Activated T-cell treated with anti-CD3 and anti-CD28 coated beads, Interleukin-2, amount 50 U/mL, for 24 hours (primary cell): ENCODE data around the gene DPH1.

ENCODE experiments used
- DNase-seq: peaks from one replicate; pipeline ENCODE4 v3.0.0-alpha.2; 2020
- H3K27ac Mint-ChIP-seq: 2 replicates; pipeline ENCODE4 v1.8.0; 2020; ENCODE audit warnings: mild to moderate bottlenecking, mixed read lengths
- H3K27me3 Mint-ChIP-seq: 2 replicates; pipeline ENCODE4 v1.8.0; 2020; ENCODE audit warnings: mixed read lengths
- H3K36me3 Mint-ChIP-seq: 2 replicates; pipeline ENCODE4 v1.8.0; 2020; ENCODE audit warnings: low read depth, mixed read lengths
- H3K4me1 Mint-ChIP-seq: 2 replicates; pipeline ENCODE4 v1.8.0; 2020; ENCODE audit warnings: low read depth, mixed read lengths
- H3K4me3 Mint-ChIP-seq: 2 replicates; pipeline ENCODE4 v1.8.0; 2020; ENCODE audit warnings: mild to moderate bottlenecking, moderate library complexity, mixed read lengths
- H3K9me3 Mint-ChIP-seq: 2 replicates; pipeline ENCODE4 v1.8.0; 2020; ENCODE audit warnings: mixed read lengths

Gene DPH1

GRCh38 chr17:2030779-2031163, 818 bp downstream of the DPH1 start:
- Mint-ChIP-seq H3K27me3 (peaks cover 24% of the 10 kb centered on the region), H3K4me1 (peaks cover 30% of the 10 kb centered on the region), H3K27ac (peak overlapping the region; percentile 93), H3K36me3 (peaks cover 18% of the 10 kb centered on the region), H3K9me3 (no peaks in the 10 kb centered on the region), H3K4me3 (peak overlapping the region; percentile 97)
- no peak for DNase-seq

GRCh38 chr17:2033153-2033552, 3.2 kb downstream of the DPH1 start:
- Mint-ChIP-seq H3K4me1 (peaks cover 21% of the 10 kb centered on the region), H3K4me3 (no peak overlapping the region), H3K27me3 (peaks cover 3% of the 10 kb centered on the region), H3K9me3 (no peaks in the 10 kb centered on the region), H3K36me3 (peaks cover 40% of the 10 kb centered on the region), H3K27ac (no peak overlapping the region)
- DNase-seq, result no peak

- Mint-ChIP-seq H3K36me3 (peaks cover 47% of the 10 kb centered on the region), H3K9me3 (no peaks in the 10 kb centered on the region), H3K27me3 (no peaks in the 10 kb centered on the region), H3K4me1 (peaks cover 21% of the 10 kb centered on the region), H3K4me3 (no peak overlapping the region), H3K27ac (no peak overlapping the region)
- DNase-seq, result no peak
These were observed 4.2 kb downstream of the DPH1 start for GRCh38 chr17:2034157-2034556.

GRCh38 chr17:2034806-2035540, 5.0 kb downstream of the DPH1 start:
- H3K4me3 Mint-ChIP-seq, result no peak overlapping the region
- no peak for DNase-seq
- H3K36me3 Mint-ChIP-seq, result peaks cover 53% of the 10 kb centered on the region
- H3K9me3 Mint-ChIP-seq, result no peaks in the 10 kb centered on the region
- peaks cover 21% of the 10 kb centered on the region for H3K4me1 Mint-ChIP-seq
- H3K27ac Mint-ChIP-seq, result no peak overlapping the region
- H3K27me3 Mint-ChIP-seq, result no peaks in the 10 kb centered on the region

- no peaks in the 10 kb centered on the region for H3K9me3 Mint-ChIP-seq
- H3K27ac Mint-ChIP-seq, result no peak overlapping the region
- peaks cover 22% of the 10 kb centered on the region for H3K4me1 Mint-ChIP-seq
- no peaks in the 10 kb centered on the region for H3K27me3 Mint-ChIP-seq
- H3K4me3 Mint-ChIP-seq, result no peak overlapping the region
- H3K36me3 Mint-ChIP-seq, result peaks cover 52% of the 10 kb centered on the region
- DNase-seq, result no peak
These were observed 5.9 kb downstream of the DPH1 start for GRCh38 chr17:2035541-2036488.

GRCh38 chr17:2037155-2037554, 7.2 kb downstream of the DPH1 start:
- Mint-ChIP-seq H3K27ac (no peak overlapping the region), H3K4me1 (peaks cover 16% of the 10 kb centered on the region), H3K36me3 (peaks cover 56% of the 10 kb centered on the region), H3K4me3 (no peak overlapping the region), H3K9me3 (no peaks in the 10 kb centered on the region), H3K27me3 (no peaks in the 10 kb centered on the region)
- no peak for DNase-seq

GRCh38 chr17:2040219-2040827, 10.4 kb downstream of the DPH1 start:
- Mint-ChIP-seq H3K4me3 (no peak overlapping the region), H3K27ac (peak overlapping the region; percentile 22), H3K36me3 (peaks cover 76% of the 10 kb centered on the region), H3K27me3 (no peaks in the 10 kb centered on the region), H3K4me1 (peaks cover 27% of the 10 kb centered on the region), H3K9me3 (no peaks in the 10 kb centered on the region)
- no peak for DNase-seq

GRCh38 chr17:2040942-2041560, 11.1 kb downstream of the DPH1 start:
- no peak overlapping the region for H3K27ac Mint-ChIP-seq
- H3K27me3 Mint-ChIP-seq, result no peaks in the 10 kb centered on the region
- peak overlapping the region; percentile 88 for H3K4me3 Mint-ChIP-seq
- no peaks in the 10 kb centered on the region for H3K9me3 Mint-ChIP-seq
- DNase-seq, result no peak
- H3K4me1 Mint-ChIP-seq, result peaks cover 27% of the 10 kb centered on the region
- H3K36me3 Mint-ChIP-seq, result peaks cover 72% of the 10 kb centered on the region

- H3K36me3 Mint-ChIP-seq, result peaks cover 65% of the 10 kb centered on the region
- H3K9me3 Mint-ChIP-seq, result no peaks in the 10 kb centered on the region
- peak within 1 kb of the TSS; percentile 96 for H3K27ac Mint-ChIP-seq
- peak; percentile 98 for DNase-seq
- peaks cover 27% of the 10 kb centered on the region for H3K4me1 Mint-ChIP-seq
- no peaks in the 10 kb centered on the region for H3K27me3 Mint-ChIP-seq
- H3K4me3 Mint-ChIP-seq, result peak within 1 kb of the TSS; percentile 88
These were observed 11.8 kb downstream of the DPH1 start, which contains the start of gene OVCA2 for GRCh38 chr17:2041561-2042389. TSS of gene OVCA2 (plus strand) at chr17:2042022. CDS start at chr17:2042048, 26 bp downstream.

DNA sequence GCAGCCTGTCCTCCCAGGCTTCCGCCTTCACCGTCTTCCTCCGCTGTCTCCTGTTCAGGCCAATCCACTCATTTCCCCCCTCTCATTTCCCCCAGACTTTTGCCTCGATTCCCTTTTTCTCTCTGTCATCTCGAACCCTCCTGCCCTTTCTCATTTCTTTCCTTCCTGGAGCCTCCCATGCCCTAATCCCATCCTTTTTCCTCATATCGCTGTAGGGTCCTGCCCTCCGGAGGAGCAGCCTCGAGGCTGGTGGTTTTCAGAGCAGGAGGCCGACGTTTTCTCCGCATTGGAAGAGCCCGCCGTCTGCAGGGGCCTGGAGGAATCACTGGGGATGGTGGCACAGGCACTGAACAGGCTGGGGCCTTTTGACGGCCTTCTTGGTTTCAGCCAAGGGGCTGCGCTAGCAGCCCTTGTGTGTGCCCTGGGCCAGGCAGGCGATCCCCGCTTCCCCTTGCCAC, 12.5 kb downstream of the DPH1 start:
- Mint-ChIP-seq H3K9me3 (no peaks in the 10 kb centered on the region), H3K36me3 (peaks cover 59% of the 10 kb centered on the region), H3K27me3 (no peaks in the 10 kb centered on the region), H3K27ac (peak overlapping the region; percentile 96), H3K4me1 (peaks cover 27% of the 10 kb centered on the region), H3K4me3 (peak overlapping the region; percentile 88)
- DNase-seq, result no peak

DNA sequence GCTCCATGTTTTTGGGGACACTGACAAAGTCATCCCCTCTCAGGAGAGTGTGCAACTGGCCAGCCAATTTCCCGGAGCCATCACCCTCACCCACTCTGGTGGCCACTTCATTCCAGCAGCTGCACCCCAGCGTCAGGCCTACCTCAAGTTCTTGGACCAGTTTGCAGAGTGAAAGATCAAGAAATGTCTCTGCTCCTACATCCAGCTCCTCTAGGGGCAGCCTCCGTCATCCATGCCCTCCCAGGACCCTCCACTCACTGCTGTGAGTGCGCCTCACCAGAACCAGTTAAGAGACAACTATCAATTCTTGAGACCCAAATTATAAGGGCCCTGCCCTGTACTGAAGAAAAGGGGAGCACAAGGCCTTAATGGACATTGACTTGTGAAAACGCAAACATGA, 13.0 kb downstream of the DPH1 start:
- H3K27me3 Mint-ChIP-seq, result no peaks in the 10 kb centered on the region
- peak overlapping the region; percentile 96 for H3K27ac Mint-ChIP-seq
- peaks cover 54% of the 10 kb centered on the region for H3K36me3 Mint-ChIP-seq
- H3K9me3 Mint-ChIP-seq, result no peaks in the 10 kb centered on the region
- DNase-seq, result no peak
- peaks cover 27% of the 10 kb centered on the region for H3K4me1 Mint-ChIP-seq
- peak overlapping the region; percentile 88 for H3K4me3 Mint-ChIP-seq

DNA sequence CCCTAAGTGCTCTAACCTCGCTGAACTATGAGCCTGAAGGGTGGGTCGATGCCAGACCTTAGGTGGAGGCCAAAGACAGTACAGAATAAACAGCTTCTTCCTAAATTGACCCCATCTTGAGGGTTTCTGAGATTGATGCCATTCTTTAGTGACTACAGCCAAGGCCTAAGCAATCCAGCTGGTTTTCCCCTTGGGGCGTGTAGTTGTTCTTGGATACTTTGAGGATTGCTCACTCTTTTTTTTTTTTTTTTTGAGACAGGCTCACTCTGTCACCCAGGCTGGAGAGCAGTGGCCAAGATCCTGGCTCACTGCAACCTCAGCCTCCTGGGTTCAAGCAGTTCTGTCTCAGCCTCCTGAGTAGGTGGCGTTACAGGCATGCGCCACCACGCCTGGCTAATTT, 13.8 kb downstream of the DPH1 start:
- peaks cover 3% of the 10 kb centered on the region for H3K27me3 Mint-ChIP-seq
- no peak for DNase-seq
- peak overlapping the region; percentile 96 for H3K27ac Mint-ChIP-seq
- peaks cover 46% of the 10 kb centered on the region for H3K36me3 Mint-ChIP-seq
- H3K9me3 Mint-ChIP-seq, result no peaks in the 10 kb centered on the region
- H3K4me1 Mint-ChIP-seq, result peaks cover 30% of the 10 kb centered on the region
- peak overlapping the region; percentile 88 for H3K4me3 Mint-ChIP-seq

DNA sequence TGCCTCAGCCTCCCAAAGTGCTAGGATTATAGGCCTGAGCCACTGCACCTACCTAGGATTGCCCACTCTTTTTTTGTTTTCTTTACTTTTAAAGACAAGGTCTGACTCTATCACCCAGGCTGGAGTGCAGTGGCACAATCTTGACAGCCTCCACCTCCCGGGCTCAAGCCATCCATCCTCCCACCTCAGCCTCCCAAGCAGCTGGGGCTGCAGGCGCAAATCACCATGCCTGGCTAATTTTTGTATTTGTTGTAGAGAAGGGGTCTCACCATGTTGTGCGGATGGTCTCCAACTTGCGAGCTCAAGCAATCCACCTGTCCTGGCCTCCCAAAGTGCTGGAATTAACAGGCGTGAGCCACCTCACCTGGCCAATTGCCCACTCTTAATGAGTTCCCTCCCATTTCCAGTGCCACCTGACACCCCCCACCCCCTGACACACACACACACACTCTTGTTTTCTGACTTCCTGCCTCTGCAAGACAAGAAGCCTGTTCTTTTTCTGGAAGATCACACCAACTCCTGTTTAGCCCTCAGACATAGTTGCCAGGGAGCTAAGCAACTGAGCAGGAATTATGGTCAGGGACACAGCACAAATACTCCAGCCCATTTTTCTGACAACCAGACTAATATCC, 14.4 kb downstream of the DPH1 start:
- Mint-ChIP-seq H3K27me3 (peaks cover 3% of the 10 kb centered on the region), H3K9me3 (no peaks in the 10 kb centered on the region), H3K4me1 (peaks cover 36% of the 10 kb centered on the region), H3K36me3 (peaks cover 46% of the 10 kb centered on the region), H3K27ac (peak overlapping the region; percentile 74), H3K4me3 (no peak overlapping the region)
- DNase-seq, result no peak
